ENCODE data around the gene MAGEA6. TPM values are rescaled to one million over a fixed set of nuclear protein-coding genes. Genes with fewer than 3 reads are reported as not detected.
"Not testable (repeated sequence)": the region's sequence is repeated elsewhere in the genome, so short reads cannot be mapped to it uniquely, and the experiment has no call there.

MAGEA6 gene, protein sequence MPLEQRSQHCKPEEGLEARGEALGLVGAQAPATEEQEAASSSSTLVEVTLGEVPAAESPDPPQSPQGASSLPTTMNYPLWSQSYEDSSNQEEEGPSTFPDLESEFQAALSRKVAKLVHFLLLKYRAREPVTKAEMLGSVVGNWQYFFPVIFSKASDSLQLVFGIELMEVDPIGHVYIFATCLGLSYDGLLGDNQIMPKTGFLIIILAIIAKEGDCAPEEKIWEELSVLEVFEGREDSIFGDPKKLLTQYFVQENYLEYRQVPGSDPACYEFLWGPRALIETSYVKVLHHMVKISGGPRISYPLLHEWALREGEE
- total RNA-seq (2014; rRNA removed; shearing (Covaris generic)) (not detected in 2 replicates), polyA plus RNA-seq (2016; fragmentation: Nextera tagmentation; extraction: Ambion mirVana) (not detected in 2 replicates)

DNA sequence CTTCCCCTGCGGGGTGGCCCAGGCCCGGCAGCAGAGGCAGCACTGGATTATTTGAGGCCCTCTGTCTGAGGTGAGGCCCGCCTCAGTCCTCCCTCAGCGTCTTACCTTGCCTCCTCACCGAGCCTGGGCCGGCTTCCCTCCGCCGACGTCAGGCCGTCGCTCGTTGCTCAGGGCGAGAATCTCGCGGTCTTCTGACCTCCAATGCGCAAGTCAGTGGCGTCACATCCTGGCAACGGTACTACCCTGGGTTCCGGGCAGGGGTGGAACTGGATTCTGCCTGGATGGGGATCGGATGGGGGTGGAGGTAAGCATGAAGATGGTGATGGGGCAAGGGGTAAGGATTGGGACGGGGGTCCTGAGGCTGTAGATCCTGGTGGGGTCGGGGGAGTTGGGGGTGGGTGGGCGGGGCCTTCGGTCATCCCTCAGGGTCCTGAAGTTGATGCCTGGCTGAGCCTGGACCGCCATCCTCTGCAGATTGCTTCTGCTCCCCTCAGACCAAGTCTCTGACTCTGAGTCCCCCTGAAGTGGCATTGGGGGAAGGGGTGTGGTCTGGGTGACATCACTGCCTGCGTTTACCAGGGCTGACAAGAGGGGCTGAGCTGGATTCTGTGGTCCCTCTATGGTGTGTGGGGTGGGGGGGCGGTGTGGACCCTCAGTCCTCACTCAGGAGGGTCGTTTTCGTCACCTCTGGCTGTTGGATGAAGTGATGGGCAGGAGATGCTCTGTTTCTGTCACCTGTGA lies at the start of gene MAGEA6:
TSS of gene MAGEA6 (minus strand) at position 141 of the 741 bp plus-strand sequence. CDS start 2,039 bp downstream, outside the sequence.
- WGBS, 2 experiments (ENCODE audit: low coverage in 1 of 2, low lambda C conversion rate in 2 of 2, missing lambda C conversion rate in 2 of 2): no CpG with 5 or more reads among the region's 29 CpGs

DNA sequence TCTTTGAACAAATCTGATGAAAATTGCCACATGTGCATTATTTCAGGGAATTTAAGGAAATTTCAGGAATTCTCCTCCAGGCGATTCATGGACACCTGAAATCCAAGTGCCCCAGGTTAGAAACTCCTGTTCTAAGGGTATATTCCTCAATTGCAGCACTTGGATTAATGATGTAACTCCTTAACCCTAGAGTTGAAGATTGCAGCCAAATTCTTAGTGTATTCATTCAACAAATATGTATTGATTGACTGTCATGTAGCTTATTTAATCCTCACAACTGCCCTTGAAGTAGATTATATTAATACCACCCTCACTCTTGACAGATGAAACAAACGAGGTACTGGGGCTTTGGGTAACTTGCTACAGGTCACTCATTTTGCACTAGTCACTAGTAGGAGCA lies 49.8 kb upstream of the MAGEA6 start:
- Histone ChIP-seq H3K27ac (peak overlapping the region; percentile 87), H3K79me2 (ENCODE audit: insufficient read depth) (no peaks in the 10 kb centered on the region), H3K4me3 (peak overlapping the region; percentile 39; the same call in 1 of the 2 replicates), H3K4me2 (ENCODE audit: unreplicated experiment) (no peak overlapping the region), H3K36me3 (ENCODE audit: low read depth) (no peaks in the 10 kb centered on the region), H3K9me3 (ENCODE audit: low read depth) (no peaks in the 10 kb centered on the region), H3F3A (ENCODE audit: insufficient read depth) (0 out of 2 replicates have a peak, but pooled peaks cover 13% of the 10 kb centered on the region), H2AFZ (no peak overlapping the region), H3K9ac (peak overlapping the region; percentile 59), H3K27me3 (replicated peaks; ENCODE audit: insufficient read depth) (no peaks in the 10 kb centered on the region), H3K4me1 (ENCODE audit: insufficient read depth) (peaks cover 20% of the 10 kb centered on the region), H3K9me2 (ENCODE audit: insufficient read depth) (no peaks in the 10 kb centered on the region), H4K20me1 (ENCODE audit: insufficient read depth) (no peaks in the 10 kb centered on the region)
- TF ChIP-seq EZH2phosphoT487 (IDR thresholded peaks at IDR 0.05; ENCODE audit: insufficient read depth, low read depth): no peak
- TF ChIP-seq EZH2 (IDR thresholded peaks at IDR 0.05; ENCODE audit: insufficient read depth, poor library complexity, severe bottlenecking): no peak
- 27 to 57% methylated on average over 2 of the region's 2 CpGs for WGBS, 2 experiments (ENCODE audit: low coverage in 1 of 2, low lambda C conversion rate in 2 of 2, missing lambda C conversion rate in 2 of 2)
- in situ Hi-C loops (cut with MboI): loop anchor here (25.0 kb wide), 1 partner anchor 1057 kb away; no protein-coding TSS in a partner anchor
- DNase-seq: peak; percentile 65

More for the DNA sequence above, at the start of gene MAGEA6:
- H3K4me1 ChIP-seq (ENCODE audit: insufficient read depth); H3K4me3 ChIP-seq; H3K27ac ChIP-seq; H3K9me2 ChIP-seq (ENCODE audit: insufficient read depth); H3K9me3 ChIP-seq (ENCODE audit: low read depth); DNase-seq; H3K4me2 ChIP-seq (ENCODE audit: unreplicated experiment); H3F3A ChIP-seq (ENCODE audit: insufficient read depth); H3K9ac ChIP-seq; H4K20me1 ChIP-seq (ENCODE audit: insufficient read depth); H3K36me3 ChIP-seq (ENCODE audit: low read depth); H2AFZ ChIP-seq; H3K27me3 ChIP-seq (replicated peaks; ENCODE audit: insufficient read depth); H3K79me2 ChIP-seq (ENCODE audit: insufficient read depth); in situ Hi-C loops (cut with MboI): not testable (repeated sequence)

DNA sequence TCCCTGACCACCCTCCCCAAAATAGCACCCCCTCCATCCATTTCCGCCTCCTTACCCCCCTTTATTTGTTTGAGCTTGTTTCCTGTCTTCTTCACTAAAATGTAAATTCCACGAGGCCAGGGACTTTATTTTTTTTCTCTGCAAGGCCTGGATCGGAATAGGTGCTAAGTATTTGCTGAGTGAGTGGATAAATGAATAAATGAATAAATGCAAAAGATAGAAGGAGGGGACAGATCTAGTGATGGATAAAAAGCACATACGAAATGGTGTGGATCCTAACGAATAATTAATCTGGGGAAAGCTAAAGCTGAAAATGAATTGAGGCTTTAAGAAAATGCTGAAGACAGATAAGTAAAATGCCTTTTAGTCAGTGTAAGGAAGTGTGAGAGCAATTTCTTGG lies 48.9 kb upstream of the MAGEA6 start:
- Histone ChIP-seq H3K27ac (no peak overlapping the region), H3K4me2 (ENCODE audit: unreplicated experiment) (no peak overlapping the region), H3K36me3 (ENCODE audit: low read depth) (no peaks in the 10 kb centered on the region), H3K9me3 (ENCODE audit: low read depth) (no peaks in the 10 kb centered on the region), H3K79me2 (ENCODE audit: insufficient read depth) (no peaks in the 10 kb centered on the region), H3F3A (ENCODE audit: insufficient read depth) (0 out of 2 replicates have a peak, but pooled peaks cover 13% of the 10 kb centered on the region), H3K4me1 (ENCODE audit: insufficient read depth) (peaks cover 20% of the 10 kb centered on the region), H2AFZ (no peak overlapping the region), H3K9ac (no peak overlapping the region), H3K27me3 (replicated peaks; ENCODE audit: insufficient read depth) (no peaks in the 10 kb centered on the region), H3K4me3 (no peak overlapping the region), H3K9me2 (ENCODE audit: insufficient read depth) (no peaks in the 10 kb centered on the region), H4K20me1 (ENCODE audit: insufficient read depth) (no peaks in the 10 kb centered on the region)
- WGBS, 2 experiments (ENCODE audit: low coverage in 1 of 2, low lambda C conversion rate in 2 of 2, missing lambda C conversion rate in 2 of 2): 99% methylated on average over 5 of the region's 5 CpGs
- in situ Hi-C loops (cut with MboI): loop anchor here (25.0 kb wide), 1 partner anchor 1056 kb away; no protein-coding TSS in a partner anchor
- TF ChIP-seq EZH2phosphoT487 (IDR thresholded peaks at IDR 0.05; ENCODE audit: insufficient read depth, low read depth): no peak
- no peak for TF ChIP-seq EZH2 (IDR thresholded peaks at IDR 0.05; ENCODE audit: insufficient read depth, poor library complexity, severe bottlenecking)
- no peak for DNase-seq

DNA sequence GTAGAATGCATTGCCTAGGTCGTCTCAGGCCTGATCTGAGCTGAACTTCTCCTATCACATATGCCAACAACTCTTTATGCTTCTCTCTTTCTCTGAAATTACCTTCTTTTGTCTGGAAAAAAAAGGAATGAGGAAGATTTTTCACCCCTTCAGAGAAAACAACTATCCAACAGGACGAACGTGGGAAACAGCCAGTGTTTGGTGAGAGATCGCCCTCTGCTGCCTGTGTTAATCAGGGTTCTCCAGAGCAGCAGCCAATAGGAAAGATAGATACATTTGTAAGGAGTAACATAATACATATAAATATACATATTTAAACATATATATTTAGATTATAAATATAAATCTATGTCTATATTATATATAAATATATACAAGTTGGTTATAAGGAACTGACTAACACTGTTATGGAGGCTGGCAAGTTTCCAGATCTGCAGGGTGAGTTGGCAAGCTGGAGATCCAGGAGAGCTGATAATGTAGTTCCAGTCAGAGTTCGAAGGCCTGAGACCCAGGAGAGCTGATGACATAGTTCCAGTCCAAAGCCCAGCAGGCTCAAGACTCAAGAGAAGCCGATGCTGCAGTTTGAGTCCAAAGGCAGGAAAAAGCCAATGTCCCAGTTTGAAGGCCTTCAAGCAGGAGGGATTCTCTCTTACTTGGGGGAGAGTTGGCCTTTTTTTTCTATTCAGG lies 47.7 kb upstream of the MAGEA6 start:
- Histone ChIP-seq H3K4me2 (ENCODE audit: unreplicated experiment) (no peak overlapping the region), H3K9me2 (ENCODE audit: insufficient read depth) (no peaks in the 10 kb centered on the region), H3F3A (ENCODE audit: insufficient read depth) (0 out of 2 replicates have a peak, but pooled peaks cover 13% of the 10 kb centered on the region), H3K4me3 (no peak overlapping the region), H3K9me3 (ENCODE audit: low read depth) (no peaks in the 10 kb centered on the region), H3K36me3 (ENCODE audit: low read depth) (no peaks in the 10 kb centered on the region), H4K20me1 (ENCODE audit: insufficient read depth) (no peaks in the 10 kb centered on the region), H3K27ac (no peak overlapping the region), H3K27me3 (replicated peaks; ENCODE audit: insufficient read depth) (no peaks in the 10 kb centered on the region), H3K4me1 (ENCODE audit: insufficient read depth) (peaks cover 15% of the 10 kb centered on the region), H3K79me2 (ENCODE audit: insufficient read depth) (no peaks in the 10 kb centered on the region), H2AFZ (peak overlapping the region; percentile 65; the same call in 1 of the 2 replicates), H3K9ac (no peak overlapping the region)
- TF ChIP-seq EZH2phosphoT487 (IDR thresholded peaks at IDR 0.05; ENCODE audit: insufficient read depth, low read depth) (no peak), EZH2 (IDR thresholded peaks at IDR 0.05; ENCODE audit: insufficient read depth, poor library complexity, severe bottlenecking) (no peak)
- in situ Hi-C loops (cut with MboI): loop anchor here (25.0 kb wide), 1 partner anchor 1055 kb away; no protein-coding TSS in a partner anchor
- peak; percentile 66 for DNase-seq
- 42 to 43% methylated on average over 6 of the region's 6 CpGs for WGBS, 2 experiments (ENCODE audit: low coverage in 1 of 2, low lambda C conversion rate in 2 of 2, missing lambda C conversion rate in 2 of 2)

Measured in GM23248 (cell line).